PFSK-1 (cell line): ENCODE measurements around the gene ST3GAL2.

ENCODE experiments used
- FOXP2 ChIP-seq: optimal IDR thresholded peaks from 2 replicates; pipeline ENCODE3; 2011; ENCODE audit warnings: borderline replicate concordance, control low read depth, inconsistent platforms; ENCODE audit not compliant: insufficient read depth; ENCODE audit errors: extremely low read length, extremely low read depth
- POLR2AphosphoS5 ChIP-seq: IDR thresholded peaks from 2 replicates; pipeline ENCODE4 v1.6.1; 2012; ENCODE audit warnings: low read depth, mild to moderate bottlenecking, control low read depth, low read length, moderate library complexity
- REST ChIP-seq, 2 experiments: IDR thresholded peaks; 2 replicates each; pipeline versions ENCODE4 v1.6.1 to v1.8.0; 2011 to 2012; ENCODE audit warnings: low read depth in 2 of 2, low read length in 2 of 2, control low read depth in 1 of 2, inconsistent platforms in 1 of 2, mild to moderate bottlenecking in 1 of 2, moderate library complexity in 1 of 2; ENCODE audit not compliant: insufficient read depth in 1 of 2
- SIN3A ChIP-seq: IDR thresholded peaks from 2 replicates; pipeline ENCODE4 v1.6.1; 2012; ENCODE audit warnings: mild to moderate bottlenecking, low read length, moderate library complexity, borderline replicate concordance; ENCODE audit not compliant: insufficient read depth
- TAF1 ChIP-seq: IDR thresholded peaks from 2 replicates; pipeline ENCODE4 v1.6.1; 2012; ENCODE audit warnings: low read length, control low read depth, borderline replicate concordance; ENCODE audit not compliant: insufficient read depth

The ST3GAL2 gene

DNA sequence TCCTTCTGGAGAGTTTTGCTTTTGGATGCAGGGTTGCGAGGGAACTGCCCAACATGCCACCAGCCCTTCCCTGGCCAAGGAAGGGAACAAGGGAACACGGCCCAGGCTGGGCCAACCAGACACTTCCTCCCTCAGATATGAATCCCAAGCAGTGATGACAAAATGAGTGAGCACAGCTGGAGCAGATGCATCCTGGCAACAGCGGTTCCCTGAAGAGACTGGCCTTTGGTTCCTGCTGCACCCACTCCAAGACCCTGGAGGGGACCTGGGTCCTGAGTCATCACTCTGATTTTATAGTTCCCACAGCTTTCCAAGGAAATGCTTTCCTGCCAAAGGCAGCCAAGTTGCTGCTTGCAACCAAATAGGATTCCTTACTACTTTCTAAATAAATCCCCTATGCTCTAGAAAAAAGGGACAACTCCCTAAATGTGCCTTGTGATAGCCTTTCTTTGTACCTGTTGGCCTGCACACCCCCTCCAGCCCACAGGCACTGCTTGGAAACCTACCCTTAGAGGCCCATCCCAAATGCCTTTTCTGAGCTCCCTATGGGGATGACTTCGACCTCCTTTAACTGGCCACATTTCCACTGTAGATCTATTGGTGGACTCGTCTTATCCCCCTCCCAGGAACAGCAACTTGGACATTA lies 5.3 kb downstream of the ST3GAL2 start:
- TF ChIP-seq TAF1 (no peak), POLR2AphosphoS5 (no peak), FOXP2 (no peak), SIN3A (no peak), REST (IDR thresholded peaks at IDR 0.05; ENCODE audit: insufficient read depth in 1 of 2, low read depth in 2 of 2, low read length in 2 of 2) (no peak)

- TF ChIP-seq TAF1: no peak
- no peak for TF ChIP-seq FOXP2
- no peak for TF ChIP-seq REST (IDR thresholded peaks at IDR 0.05; ENCODE audit: insufficient read depth in 1 of 2, low read depth in 2 of 2, low read length in 2 of 2)
- no peak for TF ChIP-seq POLR2AphosphoS5
- TF ChIP-seq SIN3A: no peak
Measured at GRCh38 chr16:70432723-70433457, 6.0 kb downstream of the ST3GAL2 start.

DNA sequence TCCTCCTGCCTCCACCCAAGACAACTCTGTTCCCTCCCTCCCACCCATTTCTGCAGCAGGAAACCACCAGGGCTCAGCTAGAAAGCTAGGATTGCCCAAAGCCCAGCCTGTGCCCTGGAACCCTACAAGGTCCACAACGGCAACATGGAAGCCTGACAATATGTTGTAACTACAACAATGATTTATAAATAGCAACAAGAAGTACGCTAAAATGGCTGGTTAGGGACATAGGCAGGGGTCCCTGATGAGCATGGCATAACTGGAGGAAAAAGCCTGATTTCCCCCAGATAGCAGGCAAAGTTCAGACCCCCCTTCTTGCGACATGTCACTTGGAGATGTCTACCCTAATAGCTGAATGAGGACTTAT lies 6.6 kb downstream of the ST3GAL2 start:
- TF ChIP-seq TAF1: no peak
- no peak for TF ChIP-seq SIN3A
- no peak for TF ChIP-seq POLR2AphosphoS5
- TF ChIP-seq REST (IDR thresholded peaks at IDR 0.05; ENCODE audit: insufficient read depth in 1 of 2, low read depth in 2 of 2, low read length in 2 of 2): no peak
- no peak for TF ChIP-seq FOXP2

DNA sequence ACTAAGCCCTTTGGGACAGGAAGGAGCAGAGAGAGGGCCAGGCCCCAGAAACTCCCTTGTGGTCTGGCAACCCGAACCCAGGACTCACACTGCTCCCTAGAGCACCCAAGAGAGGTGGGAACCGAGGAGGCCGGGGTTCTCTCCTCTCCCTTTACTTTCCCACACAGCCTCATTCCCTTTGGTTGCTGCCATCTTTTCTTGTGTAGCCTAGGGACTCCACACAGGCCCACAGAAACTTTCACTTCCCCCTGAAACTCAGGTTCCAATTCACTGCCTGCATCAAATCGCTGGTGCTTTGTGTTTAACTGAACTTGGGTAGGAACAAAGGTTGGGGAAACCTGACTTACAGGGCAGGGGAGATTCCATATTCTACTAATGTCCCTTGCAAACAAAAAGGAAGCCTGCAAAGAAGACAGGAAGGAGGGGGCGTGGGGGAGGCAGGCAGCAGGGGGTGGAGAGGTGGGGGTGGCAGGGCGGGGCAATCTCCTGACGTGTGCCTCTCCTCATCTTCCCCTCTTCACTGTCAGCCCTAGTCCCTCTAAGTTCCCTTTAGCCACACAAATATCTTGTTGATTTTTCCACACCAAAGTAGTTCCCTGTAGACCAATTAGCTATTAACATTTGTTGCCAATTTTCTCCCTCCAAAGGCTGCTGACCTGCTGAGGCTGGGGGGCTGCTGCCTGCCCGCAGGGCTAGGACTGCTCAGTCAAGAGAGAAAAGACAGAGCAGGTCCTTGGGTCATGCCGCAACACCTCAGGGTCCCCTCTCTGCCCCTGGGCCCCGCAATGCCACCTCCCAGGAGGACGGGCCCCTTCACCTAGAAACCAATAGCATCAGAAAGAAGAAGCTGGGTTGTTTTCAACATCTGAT lies 8.0 kb downstream of the ST3GAL2 start:
- TF ChIP-seq SIN3A (no peak), POLR2AphosphoS5 (no peak; the same call in 1 of the 2 replicates), REST (IDR thresholded peaks at IDR 0.05; ENCODE audit: insufficient read depth in 1 of 2, low read depth in 2 of 2, low read length in 2 of 2) (no peak), TAF1 (no peak), FOXP2 (no peak)
